Neuronal stem cell (in vitro differentiated cells): ENCODE measurements around the gene IGSF21.

ENCODE experiments used
- DNase-seq: peaks from one replicate; pipeline ENCODE4 v3.0.0-alpha.2; 2013; ENCODE audit warnings: low spot score
- H2AFZ ChIP-seq: one replicate; pipeline ENCODE4 v1.6.1; 2013; ENCODE audit warnings: mild to moderate bottlenecking, low read length, inconsistent platforms
- H2AK5ac ChIP-seq: 2 replicates; pipeline ENCODE4 v1.6.1; 2013; ENCODE audit warnings: low read depth, mild to moderate bottlenecking, inconsistent platforms, low read length, moderate library complexity, mixed read lengths
- H2BK120ac ChIP-seq: 2 replicates; pipeline ENCODE4 v1.6.1; 2013; ENCODE audit warnings: low read depth, mild to moderate bottlenecking, inconsistent platforms, low read length, moderate library complexity, mixed read lengths
- H2BK12ac ChIP-seq: one replicate; pipeline ENCODE4 v1.6.1; 2013; ENCODE audit warnings: low read length, inconsistent platforms
- H2BK15ac ChIP-seq: 2 replicates; pipeline ENCODE4 v1.6.1; 2013; ENCODE audit warnings: mild to moderate bottlenecking, low read length, inconsistent platforms, mixed read lengths
- H2BK5ac ChIP-seq: one replicate; pipeline ENCODE4 v1.6.1; 2013; ENCODE audit warnings: inconsistent platforms, mild to moderate bottlenecking, low read length, moderate library complexity
- H3K14ac ChIP-seq: one replicate; pipeline ENCODE4 v1.6.1; 2013; ENCODE audit warnings: low read length, inconsistent platforms
- H3K18ac ChIP-seq: 2 replicates; pipeline ENCODE4 v1.6.1; 2013; ENCODE audit warnings: low read length, inconsistent platforms
- H3K23ac ChIP-seq: 2 replicates; pipeline ENCODE4 v1.6.1; 2013; ENCODE audit warnings: low read depth, mild to moderate bottlenecking, mixed read lengths, low read length, inconsistent platforms; ENCODE audit not compliant: poor library complexity
- H3K27ac ChIP-seq: replicated peaks from 3 replicates; pipeline ENCODE4 v1.5.1; 2013; ENCODE audit warnings: low read length, inconsistent platforms
- H3K27me3 ChIP-seq, 3 experiments: 2 replicates each; pipeline ENCODE4 v1.6.1; 2013; ENCODE audit warnings: low read length in 3 of 3, mild to moderate bottlenecking in 2 of 3, inconsistent platforms in 1 of 3, low read depth in 1 of 3, mixed read lengths in 1 of 3, moderate library complexity in 1 of 3; ENCODE audit not compliant: control insufficient read depth in 3 of 3, insufficient read depth in 3 of 3
- H3K36me3 ChIP-seq, 2 donors: replicated peaks in 1 of 2; 2 replicates each; pipeline ENCODE4 v1.6.1; 2013; ENCODE audit warnings: low read length in 2 of 2; ENCODE audit not compliant: control insufficient read depth in 2 of 2, insufficient read depth in 2 of 2
- H3K4ac ChIP-seq: 2 replicates; pipeline ENCODE4 v1.6.1; 2013; ENCODE audit warnings: inconsistent platforms, mild to moderate bottlenecking, low read length, moderate library complexity
- H3K4me1 ChIP-seq, 2 donors: 1 replicate in 1 of 2; 2 replicates in 1 of 2; pipeline ENCODE4 v1.6.1; 2013; ENCODE audit warnings: low read length in 2 of 2, low read depth in 1 of 2; ENCODE audit not compliant: control insufficient read depth in 2 of 2, insufficient read depth in 1 of 2
- H3K4me2 ChIP-seq: one replicate; pipeline ENCODE4 v1.6.1; 2013; ENCODE audit warnings: mild to moderate bottlenecking, low read length, inconsistent platforms; ENCODE audit not compliant: insufficient read depth, poor library complexity, severe bottlenecking
- H3K4me3 ChIP-seq, 2 donors: 2 replicates each; pipeline ENCODE4 v1.5.1; 2013; ENCODE audit warnings: low read length in 2 of 2, mild to moderate bottlenecking in 2 of 2, inconsistent platforms in 1 of 2, moderate library complexity in 1 of 2
- H3K79me1 ChIP-seq: one replicate; pipeline ENCODE4 v1.6.1; 2013; ENCODE audit warnings: low read depth, mild to moderate bottlenecking, inconsistent platforms, low read length, moderate library complexity
- H3K9ac ChIP-seq: one replicate; pipeline ENCODE4 v1.6.1; 2013; ENCODE audit warnings: mild to moderate bottlenecking, low read depth, low read length, inconsistent platforms; ENCODE audit not compliant: poor library complexity
- H3K9me3 ChIP-seq, 2 donors: replicated peaks in 1 of 2; 2 replicates each; pipeline versions ENCODE3 to v1.6.1; 2013; ENCODE audit warnings: low read length in 2 of 2, mild to moderate bottlenecking in 2 of 2, inconsistent platforms in 1 of 2, low read depth in 1 of 2, mixed read lengths in 1 of 2, moderate library complexity in 1 of 2; ENCODE audit not compliant: control insufficient read depth in 2 of 2, insufficient read depth in 1 of 2
- H4K8ac ChIP-seq: one replicate; pipeline ENCODE4 v1.6.1; 2013; ENCODE audit warnings: low read depth, mild to moderate bottlenecking, inconsistent platforms, low read length, moderate library complexity
- H4K91ac ChIP-seq: one replicate; pipeline ENCODE4 v1.6.1; 2013; ENCODE audit warnings: low read length, low read depth, mild to moderate bottlenecking, inconsistent platforms; ENCODE audit not compliant: poor library complexity
- WGBS, 2 donors: extraction: QIAGEN DNeasy Blood & Tissue Kit; methylation state at CpG; one replicate each; pipeline ENCODE4 v1.1.7; 2013; ENCODE audit warnings: missing lambda C conversion rate in 2 of 2, mixed read lengths in 1 of 2; ENCODE audit not compliant: insufficient read length in 2 of 2, insufficient replicate concordance in 1 of 2; ENCODE audit errors: extremely low coverage in 2 of 2; 5-methylcytosine and 5-hydroxymethylcytosine counted together

Gene IGSF21

GRCh38 chr1:18244762-18245161 lies 137.2 kb downstream of the IGSF21 start:
- Histone ChIP-seq H4K91ac (no peak overlapping the region), H4K8ac (no peak overlapping the region), H3K4me1 (no peaks in the 10 kb centered on the region), H2AK5ac (no peak overlapping the region), H3K18ac (no peak overlapping the region), H3K4ac (no peak overlapping the region), H3K23ac (no peak overlapping the region), H3K79me1 (no peaks in the 10 kb centered on the region), H3K27ac (no peak overlapping the region), H3K36me3 (no peaks in the 10 kb centered on the region), H3K9me3 (no peaks in the 10 kb centered on the region), H3K4me2 (no peak overlapping the region), H2AFZ (no peak overlapping the region), H3K4me3 (no peak overlapping the region), H2BK120ac (no peak overlapping the region), H2BK15ac (no peak overlapping the region), H3K27me3 (no peaks in the 10 kb centered on the region), H2BK5ac (no peak overlapping the region), H2BK12ac (no peak overlapping the region), H3K14ac (no peak overlapping the region), H3K9ac (no peak overlapping the region)
- WGBS, 2 donors, result no CpG with 5 or more reads among the region's 1 CpG
- no peak for DNase-seq

GRCh38 chr1:18245647-18246046 lies 138.0 kb downstream of the IGSF21 start:
- H3K9me3 ChIP-seq, result no peaks in the 10 kb centered on the region
- H3K79me1 ChIP-seq, result no peaks in the 10 kb centered on the region
- no peak overlapping the region for H3K9ac ChIP-seq
- H2AFZ ChIP-seq, result no peak overlapping the region
- no peak overlapping the region for H2BK12ac ChIP-seq
- H3K4me3 ChIP-seq, result no peak overlapping the region
- no peaks in the 10 kb centered on the region for H3K4me1 ChIP-seq
- no peaks in the 10 kb centered on the region for H3K36me3 ChIP-seq
- H2BK5ac ChIP-seq, result no peak overlapping the region
- no peak for DNase-seq
- no peak overlapping the region for H3K23ac ChIP-seq
- H3K18ac ChIP-seq, result no peak overlapping the region
- H4K91ac ChIP-seq, result no peak overlapping the region
- H2AK5ac ChIP-seq, result no peak overlapping the region
- no CpG with 5 or more reads among the region's 1 CpG for WGBS, 2 donors
- H3K27me3 ChIP-seq, result no peaks in the 10 kb centered on the region
- H2BK15ac ChIP-seq, result no peak overlapping the region
- H3K27ac ChIP-seq, result no peak overlapping the region
- H3K14ac ChIP-seq, result no peak overlapping the region
- H3K4me2 ChIP-seq, result no peak overlapping the region
- no peak overlapping the region for H2BK120ac ChIP-seq
- H3K4ac ChIP-seq, result no peak overlapping the region
- H4K8ac ChIP-seq, result no peak overlapping the region

GRCh38 chr1:18246543-18246942 lies 138.9 kb downstream of the IGSF21 start:
- Histone ChIP-seq H3K18ac (no peak overlapping the region), H3K27ac (no peak overlapping the region), H3K4me1 (no peaks in the 10 kb centered on the region), H3K79me1 (no peaks in the 10 kb centered on the region), H2BK5ac (no peak overlapping the region), H2AFZ (no peak overlapping the region), H2BK12ac (no peak overlapping the region), H3K4me3 (no peak overlapping the region), H2AK5ac (no peak overlapping the region), H2BK120ac (no peak overlapping the region), H3K36me3 (no peaks in the 10 kb centered on the region), H3K9me3 (no peaks in the 10 kb centered on the region), H3K14ac (no peak overlapping the region), H3K4me2 (no peak overlapping the region), H3K23ac (no peak overlapping the region), H3K4ac (no peak overlapping the region), H3K9ac (no peak overlapping the region), H3K27me3 (no peaks in the 10 kb centered on the region), H4K91ac (no peak overlapping the region), H2BK15ac (no peak overlapping the region), H4K8ac (no peak overlapping the region)
- no peak for DNase-seq
- no CpG with 5 or more reads among the region's 6 CpGs for WGBS, 2 donors

GRCh38 chr1:18247151-18247550 lies 139.6 kb downstream of the IGSF21 start:
- Histone ChIP-seq H3K36me3 (no peaks in the 10 kb centered on the region), H3K9me3 (no peaks in the 10 kb centered on the region), H3K18ac (peak overlapping the region; percentile 61), H4K91ac (no peak overlapping the region), H2BK120ac (no peak overlapping the region), H3K79me1 (no peaks in the 10 kb centered on the region), H2AK5ac (no peak overlapping the region), H3K14ac (peak overlapping the region; percentile 11), H3K23ac (no peak overlapping the region), H2AFZ (no peak overlapping the region), H2BK5ac (no peak overlapping the region), H3K27ac (no peak overlapping the region), H3K4me3 (no peak overlapping the region), H3K27me3 (no peaks in the 10 kb centered on the region), H3K4me2 (no peak overlapping the region), H3K4ac (no peak overlapping the region), H4K8ac (no peak overlapping the region), H3K4me1 (no peaks in the 10 kb centered on the region), H3K9ac (peak overlapping the region; percentile 1), H2BK12ac (no peak overlapping the region), H2BK15ac (no peak overlapping the region)
- DNase-seq, result no peak
- no CpG with 5 or more reads among the region's 4 CpGs for WGBS, 2 donors
